Thoracic aorta endothelial cell (primary cell): ENCODE data around the gene GZF1. TPM values are rescaled to one million over a fixed set of nuclear protein-coding genes. Genes with fewer than 3 reads are reported as not detected.

Experiments used
- small RNA-seq: library from RNA; depleted of rRNA; stranded (forward); fragments of <200 nt; gene quantifications from one replicate; pipeline ENCODE3, GENCODE V24; 2012
- total RNA-seq: library from RNA; depleted of rRNA; stranded (reverse); fragments of >200 nt; gene quantifications from 2 replicates; pipeline ENCODE4 v1.2.3, GENCODE V29; 2012

The GZF1 gene
- total RNA-seq: 12.5 and 14.6 TPM in 2 replicates

GRCh38 chr20:23361476-23362391 lies at the start of gene GZF1:
TSS of gene GZF1 (plus strand) at chr20:23362182. CDS start at chr20:23364384, 2,202 bp downstream.

GRCh38 chr20:23350196-23350903 lies 11.6 kb upstream of the GZF1 start, which contains the start of gene NXT1:
TSS of gene NXT1 (plus strand) at chr20:23350791. CDS start at chr20:23354042, 3,251 bp downstream.

GRCh38 chr20:23420943-23421931 lies 59.3 kb downstream of the GZF1 start, which contains the start of gene NAPB:
TSS of gene NAPB (minus strand) at chr20:23421488. CDS start at chr20:23421402, 86 bp downstream.

Small RNAs within 50 kb of the gene (small RNA-seq; reads per million reads assigned to genes)
- not detected for gene RNA5SP479

Other genes with a start within 250 kb of the GZF1 start
- 24.7 and 33.7 TPM in 2 replicates for gene NXT1, start 11.4 kb upstream of the GZF1 start, total RNA-seq
- 13.1 and 15.4 TPM in 2 replicates for gene NAPB, start 59.3 kb downstream of the GZF1 start, total RNA-seq
- gene CSTL1, start 77.5 kb downstream of the GZF1 start, total RNA-seq: not detected in 2 replicates
- gene CST11, start 90.7 kb downstream of the GZF1 start, total RNA-seq: not detected in 2 replicates
- not detected in 2 replicates for gene CST8, start 128.9 kb downstream of the GZF1 start, total RNA-seq
- gene CST9L, start 206.3 kb downstream of the GZF1 start, total RNA-seq: not detected in 2 replicates
- not detected in 2 replicates for gene CST9, start 243.7 kb downstream of the GZF1 start, total RNA-seq